GM10266 (cell line): ENCODE measurements around the gene DGCR2.
A peak's percentile ranks its signal among the peaks of the same experiment; 100 is the strongest.
"Not testable (repeated sequence)": the region's sequence is repeated elsewhere in the genome, so short reads cannot be mapped to it uniquely, and the experiment has no call there.

Source experiments
- DNase-seq: peaks from one replicate; pipeline ENCODE4 v3.0.0; 2012; ENCODE audit errors: extremely low spot score
- CTCF ChIP-seq: IDR thresholded peaks from 2 replicates; pipeline ENCODE4 v1.5.1; 2012; ENCODE audit warnings: mild to moderate bottlenecking, low read depth; ENCODE audit not compliant: control insufficient read depth, insufficient read depth; ENCODE audit errors: missing control alignments

DGCR2 gene

GRCh38 chr22:19085233-19085718 is 36.9 kb downstream of the DGCR2 start:
- peak; percentile 54 for TF ChIP-seq CTCF
- DNase-seq: peak; percentile 69

- not testable (repeated sequence) for DNase-seq
These were observed 37.6 kb downstream of the DGCR2 start for GRCh38 chr22:19084586-19084985.

- DNase-seq: not testable (repeated sequence)
These were observed 38.1 kb downstream of the DGCR2 start for GRCh38 chr22:19084126-19084525.

GRCh38 chr22:19082793-19083192 is 39.4 kb downstream of the DGCR2 start:
- TF ChIP-seq CTCF: no peak
- no peak for DNase-seq

GRCh38 chr22:19082101-19082500 is 40.1 kb downstream of the DGCR2 start:
- no peak for DNase-seq

GRCh38 chr22:19081351-19081750 is 40.9 kb downstream of the DGCR2 start:
- TF ChIP-seq CTCF: no peak
- no peak for DNase-seq

More at GRCh38 chr22:19082101-19082500, 40.1 kb downstream of the DGCR2 start:
- TF ChIP-seq CTCF: no peak

- DNase-seq: no peak
- TF ChIP-seq CTCF: no peak
These were observed 41.4 kb downstream of the DGCR2 start for GRCh38 chr22:19080853-19081252.

GRCh38 chr22:19079691-19080090 is 42.5 kb downstream of the DGCR2 start:
- TF ChIP-seq CTCF: no peak
- no peak for DNase-seq
